ES-I3 (cell line): ENCODE results near the gene NIF3L1.
"Not testable (repeated sequence)": the region's sequence is repeated elsewhere in the genome, so short reads cannot be mapped to it uniquely, and the experiment has no call there.

Experiments
- H3K36me3 ChIP-seq: 2 replicates; pipeline ENCODE4 v1.6.1; 2013; ENCODE audit warnings: mild to moderate bottlenecking, low read length, control low read depth, moderate library complexity; ENCODE audit not compliant: insufficient read depth
- H3K4me1 ChIP-seq: 2 replicates; pipeline ENCODE4 v1.6.1; 2013; ENCODE audit warnings: mild to moderate bottlenecking, control low read depth, low read length; ENCODE audit not compliant: insufficient read depth
- H3K9ac ChIP-seq: 2 replicates; pipeline ENCODE4 v1.6.1; 2013; ENCODE audit warnings: low read depth, mild to moderate bottlenecking, low read length, moderate library complexity
- H3K9me3 ChIP-seq: 2 replicates; pipeline ENCODE4 v1.6.1; 2013; ENCODE audit warnings: mild to moderate bottlenecking, low read length, moderate library complexity; ENCODE audit not compliant: control insufficient read depth, insufficient read depth

NIF3L1 gene

GRCh38 chr2:200861617-200862155 is 27.5 kb upstream of the NIF3L1 start:
- Histone ChIP-seq H3K4me1 (peaks cover 6% of the 10 kb centered on the region; the same call in 1 of the 2 replicates), H3K36me3 (peaks cover 25% of the 10 kb centered on the region), H3K9ac (peak overlapping the region; percentile 8; the same call in 1 of the 2 replicates), H3K9me3 (no peaks in the 10 kb centered on the region)

GRCh38 chr2:200862532-200863000 is 26.6 kb upstream of the NIF3L1 start:
- no peaks in the 10 kb centered on the region for H3K9me3 ChIP-seq
- peak overlapping the region; percentile 100 for H3K9ac ChIP-seq
- H3K36me3 ChIP-seq: peaks cover 16% of the 10 kb centered on the region
- H3K4me1 ChIP-seq: peaks cover 6% of the 10 kb centered on the region; the same call in 1 of the 2 replicates

GRCh38 chr2:200863782-200864175 is 25.4 kb upstream of the NIF3L1 start:
- Histone ChIP-seq H3K9me3 (no peaks in the 10 kb centered on the region), H3K4me1 (peaks cover 6% of the 10 kb centered on the region; the same call in 1 of the 2 replicates), H3K36me3 (peaks cover 5% of the 10 kb centered on the region; the same call in 1 of the 2 replicates), H3K9ac (peak overlapping the region; percentile 100)

GRCh38 chr2:200864176-200865034 is 24.8 kb upstream of the NIF3L1 start, which contains the start of gene CLK1:
CLK1 (minus strand) TSS chr2:200864658; CDS start chr2:200861862, 2,796 bp downstream.
- Histone ChIP-seq H3K36me3 (peaks cover 4% of the 10 kb centered on the region; the same call in 1 of the 2 replicates), H3K9me3 (no peaks in the 10 kb centered on the region)

GRCh38 chr2:200869014-200869413 is 20.2 kb upstream of the NIF3L1 start:
- H3K36me3 ChIP-seq: no peaks in the 10 kb centered on the region
- H3K9me3 ChIP-seq: no peaks in the 10 kb centered on the region
- H3K9ac ChIP-seq: no peak overlapping the region
- H3K4me1 ChIP-seq: no peaks in the 10 kb centered on the region

More at GRCh38 chr2:200864176-200865034, 24.8 kb upstream of the NIF3L1 start, which contains the start of gene CLK1:
- Histone ChIP-seq H3K4me1 (peaks cover 6% of the 10 kb centered on the region; the same call in 1 of the 2 replicates), H3K9ac (peak within 1 kb of the TSS; percentile 100)

GRCh38 chr2:200871151-200871550 is 18.0 kb upstream of the NIF3L1 start:
- no peaks in the 10 kb centered on the region for H3K9me3 ChIP-seq
- no peak overlapping the region for H3K9ac ChIP-seq
- no peaks in the 10 kb centered on the region for H3K4me1 ChIP-seq
- 0 out of 2 replicates have a peak, but pooled peaks cover 5% of the 10 kb centered on the region for H3K36me3 ChIP-seq

GRCh38 chr2:200873560-200873959 is 15.6 kb upstream of the NIF3L1 start:
- H3K36me3 ChIP-seq: peaks cover 12% of the 10 kb centered on the region; the same call in 1 of the 2 replicates
- no peaks in the 10 kb centered on the region for H3K4me1 ChIP-seq
- no peaks in the 10 kb centered on the region for H3K9me3 ChIP-seq
- no peak overlapping the region for H3K9ac ChIP-seq

GRCh38 chr2:200877443-200877842 is 11.7 kb upstream of the NIF3L1 start:
- H3K36me3 ChIP-seq: peaks cover 12% of the 10 kb centered on the region; the same call in 1 of the 2 replicates

GRCh38 chr2:200878289-200878880 is 10.8 kb upstream of the NIF3L1 start:
- no peak overlapping the region for H3K9ac ChIP-seq
- H3K4me1 ChIP-seq: no peaks in the 10 kb centered on the region
- H3K9me3 ChIP-seq: no peaks in the 10 kb centered on the region
- H3K36me3 ChIP-seq: peaks cover 12% of the 10 kb centered on the region; the same call in 1 of the 2 replicates

More at GRCh38 chr2:200877443-200877842, 11.7 kb upstream of the NIF3L1 start:
- Histone ChIP-seq H3K9ac (no peak overlapping the region), H3K9me3 (no peaks in the 10 kb centered on the region), H3K4me1 (no peaks in the 10 kb centered on the region)

GRCh38 chr2:200881715-200882249 is 7.4 kb upstream of the NIF3L1 start:
- H3K4me1 ChIP-seq, H3K9me3 ChIP-seq, H3K9ac ChIP-seq, H3K36me3 ChIP-seq: not testable (repeated sequence)

GRCh38 chr2:200899482-200899881 is 10.3 kb downstream of the NIF3L1 start:
- 0 out of 2 replicates have a peak, but pooled peaks cover 5% of the 10 kb centered on the region for H3K4me1 ChIP-seq
- H3K36me3 ChIP-seq: peaks cover 39% of the 10 kb centered on the region
- no peak overlapping the region for H3K9ac ChIP-seq
- no peaks in the 10 kb centered on the region for H3K9me3 ChIP-seq

- H3K9me3 ChIP-seq: no peaks in the 10 kb centered on the region
- 0 out of 2 replicates have a peak, but pooled peaks cover 5% of the 10 kb centered on the region for H3K4me1 ChIP-seq
- H3K9ac ChIP-seq: no peak overlapping the region
- H3K36me3 ChIP-seq: peaks cover 30% of the 10 kb centered on the region
Measured at GRCh38 chr2:200901459-200902072, 12.4 kb downstream of the NIF3L1 start.

GRCh38 chr2:200905618-200906296 is 16.6 kb downstream of the NIF3L1 start:
- no peak overlapping the region for H3K9ac ChIP-seq
- peaks cover 11% of the 10 kb centered on the region; the same call in 1 of the 2 replicates for H3K36me3 ChIP-seq
- H3K9me3 ChIP-seq: no peaks in the 10 kb centered on the region
- H3K4me1 ChIP-seq: 0 out of 2 replicates have a peak, but pooled peaks cover 5% of the 10 kb centered on the region
